NCI-H226 (cell line): ENCODE data around the gene ZNF438.
"Not testable (repeated sequence)": the region's sequence is repeated elsewhere in the genome, so short reads cannot be mapped to it uniquely, and the experiment has no call there.

ENCODE experiments used
- DNase-seq: peaks from one replicate; pipeline ENCODE4 v3.0.0-alpha.2; 2015

ZNF438 gene

DNA sequence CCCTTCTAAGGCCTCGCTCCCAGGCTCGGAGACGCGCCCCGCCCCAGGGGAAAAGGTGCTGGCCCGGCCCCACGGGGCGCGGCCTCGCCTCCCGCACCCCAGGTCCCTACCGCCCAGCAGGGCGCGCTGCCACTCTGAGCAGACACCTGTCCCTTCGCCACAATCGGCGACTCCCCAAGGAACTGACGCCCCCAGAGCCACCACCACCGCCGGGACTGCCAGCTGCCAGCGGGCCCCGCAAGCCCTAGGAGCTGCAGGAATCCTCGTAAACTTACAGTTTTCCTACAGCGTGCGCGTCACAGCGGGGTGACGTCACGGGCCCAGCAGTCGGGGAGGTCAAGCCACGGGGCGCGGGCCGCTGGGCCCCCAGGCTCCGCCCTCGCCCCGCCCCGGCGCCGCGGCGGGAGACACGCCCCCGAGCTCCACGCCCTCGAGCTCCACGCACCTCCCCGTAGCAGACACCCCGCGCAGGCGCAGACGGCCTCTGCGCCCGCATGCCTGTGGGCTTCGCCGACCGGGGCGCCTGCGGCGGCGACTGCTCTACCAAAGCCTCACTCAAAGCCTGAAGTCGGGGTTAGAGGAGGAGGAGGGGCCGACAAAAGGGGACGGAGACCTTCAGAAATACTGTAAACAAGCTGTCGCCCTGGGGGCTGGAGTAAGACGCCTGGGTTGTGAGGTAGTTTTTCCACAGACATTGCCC is at the start of gene ZNF438:
TSS of gene ZNF438 (minus strand) at position 308 of the 700 bp plus-strand sequence. CDS start 154,831 bp downstream, outside the sequence.
- peak; percentile 62 for DNase-seq

- no peak for DNase-seq
Measured at GRCh38 chr10:31076610-31076988, 44.9 kb upstream of the ZNF438 start.

- DNase-seq: no peak
Measured at GRCh38 chr10:31075881-31076609, 44.4 kb upstream of the ZNF438 start.

GRCh38 chr10:31075434-31075833 is 43.8 kb upstream of the ZNF438 start:
- DNase-seq: peak; percentile 82

- DNase-seq: no peak
Measured at GRCh38 chr10:31074722-31075086, 43.0 kb upstream of the ZNF438 start.

DNA sequence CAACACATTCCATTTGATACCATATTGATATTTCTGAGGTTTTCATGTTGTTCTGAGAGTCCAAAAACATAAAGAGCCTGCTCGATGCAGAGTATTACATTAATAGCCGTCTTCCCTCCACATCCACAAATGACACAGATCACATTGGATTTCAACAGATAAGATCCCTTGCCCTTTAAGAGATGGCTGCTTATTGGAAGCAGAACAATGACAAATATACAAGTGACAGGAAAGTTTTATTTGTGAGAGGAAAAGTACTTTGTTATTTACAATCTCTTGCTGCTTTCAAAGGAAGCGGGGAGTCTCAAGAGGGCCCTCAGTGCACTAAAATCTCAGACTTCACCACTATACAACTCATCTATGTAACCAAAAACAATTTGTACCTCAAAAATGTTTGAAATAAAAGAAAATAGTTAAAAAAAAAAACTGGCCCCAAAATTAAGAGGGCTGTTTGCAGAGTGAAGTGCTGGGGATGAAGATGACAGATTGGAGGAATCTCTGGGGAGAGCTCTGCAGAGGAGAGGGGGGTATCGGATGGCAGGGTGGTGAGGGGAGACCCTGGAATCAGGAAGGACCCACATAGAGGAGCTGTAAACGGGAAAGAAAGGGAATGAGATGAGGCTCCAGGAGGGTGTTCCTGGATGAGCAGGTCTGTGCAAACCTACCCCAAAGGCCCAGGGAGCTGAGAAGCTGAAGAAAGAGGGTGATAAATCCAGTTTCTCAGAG is 42.5 kb upstream of the ZNF438 start:
- no peak for DNase-seq

GRCh38 chr10:31073211-31073610 is 41.5 kb upstream of the ZNF438 start:
- no peak for DNase-seq

GRCh38 chr10:31072451-31072850 is 40.8 kb upstream of the ZNF438 start:
- DNase-seq: no peak

- DNase-seq: no peak
Measured at GRCh38 chr10:31071232-31072005, 39.8 kb upstream of the ZNF438 start.

DNA sequence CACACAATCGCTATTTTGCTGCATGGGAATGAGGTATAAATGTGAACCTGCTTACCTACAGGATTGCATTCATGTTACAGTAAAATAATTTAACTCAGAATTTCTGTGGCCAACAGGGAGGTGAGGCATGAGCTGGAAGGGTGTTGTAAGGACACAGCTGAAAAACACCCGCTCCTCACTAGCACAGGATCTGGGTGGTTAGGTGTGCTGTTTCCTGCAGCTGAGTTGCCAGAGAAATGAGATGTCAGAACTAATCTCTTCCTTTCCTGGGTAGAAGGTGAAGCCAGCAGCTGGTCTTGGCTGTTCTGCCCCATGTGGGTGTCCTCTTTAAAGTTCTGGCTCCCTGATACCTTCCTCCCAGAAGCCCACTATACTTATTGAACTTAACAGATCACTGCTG is 39.0 kb upstream of the ZNF438 start:
- DNase-seq: no peak

DNA sequence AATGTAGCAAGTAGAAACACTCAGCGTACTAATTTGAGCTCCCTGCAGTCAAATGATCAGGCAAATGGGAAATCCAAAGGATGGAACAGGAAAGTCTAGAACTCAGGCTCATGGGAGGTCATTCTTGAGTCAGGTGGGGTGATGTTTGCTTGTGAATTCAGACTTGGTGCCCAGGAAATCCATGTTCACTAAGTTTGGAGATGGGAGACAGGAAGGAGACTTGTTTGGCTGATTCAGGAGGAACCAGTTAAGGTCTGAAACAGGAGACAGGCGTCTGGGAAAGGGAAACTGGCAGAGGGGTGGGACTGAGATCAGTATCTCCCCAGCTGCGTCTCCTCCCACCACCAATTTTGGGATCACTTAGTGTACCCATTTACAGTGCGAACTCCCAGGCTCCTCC is 38.4 kb upstream of the ZNF438 start:
- DNase-seq: no peak

DNA sequence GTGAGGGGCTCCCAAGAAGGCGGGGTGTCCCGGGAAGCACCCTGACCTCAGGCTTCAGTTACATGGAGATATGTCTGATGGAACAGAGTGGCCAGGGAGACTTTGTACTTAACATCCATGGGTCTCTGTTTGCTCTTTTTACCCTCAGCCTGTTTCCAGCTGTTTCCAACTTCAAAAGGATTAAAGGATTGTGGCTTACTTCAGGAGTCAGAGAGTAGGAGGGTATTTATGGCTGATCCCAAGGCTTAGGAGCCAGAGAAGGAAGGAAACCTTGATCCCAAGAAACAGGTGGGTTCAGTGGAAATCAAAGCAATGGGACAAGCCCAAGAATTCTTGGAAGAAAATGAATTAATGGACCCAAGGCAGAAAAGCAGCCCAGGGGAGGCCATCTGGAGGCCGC is 37.7 kb upstream of the ZNF438 start:
- DNase-seq: no peak

DNA sequence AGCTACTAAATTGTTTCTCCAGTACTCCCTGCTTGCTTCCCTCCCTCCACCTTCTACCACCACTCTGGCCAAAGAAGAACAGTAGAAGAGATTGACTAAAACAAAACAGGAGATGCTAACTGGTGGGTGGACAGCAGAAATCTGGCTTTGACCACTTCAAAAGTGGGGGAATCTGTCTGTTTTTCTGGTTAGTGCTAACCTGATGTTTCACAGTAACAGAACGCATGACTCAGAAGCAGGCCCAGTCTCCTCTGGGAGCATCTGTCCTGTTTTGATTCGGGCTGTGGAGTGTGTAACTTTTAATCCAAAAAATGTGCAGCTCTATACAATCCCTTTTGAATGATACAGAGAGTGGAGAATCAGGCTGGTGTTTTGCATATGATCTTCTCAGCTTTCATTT is 32.7 kb upstream of the ZNF438 start:
- DNase-seq: no peak

GRCh38 chr10:31063841-31064240 is 32.2 kb upstream of the ZNF438 start:
- DNase-seq: no peak

DNA sequence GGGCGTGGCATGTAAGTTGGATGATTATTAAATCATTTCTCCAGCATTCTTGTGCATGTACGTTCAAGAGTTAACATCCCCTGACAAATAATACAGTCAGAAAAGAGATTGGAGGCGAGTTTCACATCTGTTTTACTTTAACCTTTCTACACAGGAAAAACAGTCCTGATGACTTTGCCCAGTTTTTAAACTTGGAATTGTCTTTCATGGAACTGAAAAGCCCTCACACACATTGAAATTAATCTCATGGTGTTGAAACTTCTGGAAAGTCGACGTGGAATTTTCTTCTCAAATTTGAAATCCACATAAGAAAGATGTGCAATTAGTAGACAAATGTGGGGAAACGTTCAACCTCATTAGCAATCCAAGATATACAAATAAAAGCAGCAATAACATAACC is 31.2 kb upstream of the ZNF438 start:
- no peak for DNase-seq

GRCh38 chr10:31061941-31062340 is 30.3 kb upstream of the ZNF438 start:
- DNase-seq: no peak

- DNase-seq: no peak
Measured at GRCh38 chr10:31058795-31059703, 27.4 kb upstream of the ZNF438 start.

DNA sequence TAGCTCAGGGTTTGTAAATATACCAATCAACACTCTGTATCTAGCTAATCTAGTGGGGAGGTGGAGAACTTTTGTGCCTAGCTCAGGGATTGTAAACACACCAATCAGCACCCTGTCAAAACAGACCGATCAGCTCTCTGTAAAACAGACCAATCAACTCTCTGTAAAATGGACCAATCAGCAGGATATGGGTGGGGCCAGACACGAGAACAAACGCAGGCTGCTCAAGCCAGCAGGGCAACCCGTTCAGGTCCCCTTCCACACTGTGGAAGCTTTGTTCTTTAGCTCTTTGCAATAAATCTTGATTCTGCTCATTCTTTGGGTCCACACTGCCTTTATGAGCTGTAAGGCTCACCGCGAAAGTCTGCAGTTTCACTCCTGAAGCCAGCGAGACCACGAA is 25.0 kb upstream of the ZNF438 start:
- DNase-seq: not testable (repeated sequence)

GRCh38 chr10:31055573-31056251 is 24.0 kb upstream of the ZNF438 start:
- DNase-seq: no peak

DNA sequence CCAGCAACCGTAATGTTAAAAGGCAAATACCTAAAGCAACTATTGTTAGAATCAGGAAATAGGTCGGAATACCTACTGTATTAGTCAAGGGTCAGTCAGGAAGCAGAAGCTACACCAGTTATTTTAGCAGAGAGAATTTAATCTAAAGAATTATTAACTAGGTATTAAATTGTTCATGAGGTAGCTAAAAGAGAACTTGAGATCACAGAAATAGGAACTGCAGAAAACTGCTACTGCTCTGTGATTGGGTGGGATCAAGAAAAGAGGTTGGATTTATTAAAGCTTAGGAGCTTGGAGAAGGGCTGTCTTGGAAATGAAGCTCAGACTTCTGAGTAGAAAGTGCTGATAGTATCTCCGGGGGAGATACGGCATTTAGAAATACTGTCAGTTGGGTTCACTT is 20.0 kb upstream of the ZNF438 start:
- DNase-seq: peak; percentile 20

GRCh38 chr10:31042670-31043069 is 11.0 kb upstream of the ZNF438 start:
- DNase-seq: no peak
